Activated CD8-positive, alpha-beta T cell treated with anti-CD3 and anti-CD28 coated beads, Interleukin-2, amount 10 ng/mL, durations not matched to agents 7 days and 5 days (primary cell): ENCODE data around the gene BAIAP2L2. TPM values are rescaled to one million over a fixed set of nuclear protein-coding genes. Genes with fewer than 3 reads are reported as not detected.

Experiments
- ATAC-seq: fragments of 150-1000 bp; cut with Tn5 transposase; one replicate; pipeline ENCODE4 v1.10.0; 2021; ENCODE audit warnings: moderate library complexity
- CTCF ChIA-PET: fragments of 350-600 bp; sonication (Branson Sonifier 250); formaldehyde crosslinking; loops from one replicate; lab custom pipeline; 2021; ENCODE audit warnings: antibody characterized with exemption; lab: Charles Lee
- POLR2A ChIA-PET: fragments of 350-600 bp; sonication (Branson Sonifier 250); formaldehyde crosslinking; loops from one replicate; lab custom pipeline; 2021; ENCODE audit warnings: antibody characterized with exemption; lab: Charles Lee
- DNase-seq: peaks from one replicate; pipeline ENCODE4 v3.0.0-alpha.2; 2020
- H3K27ac Mint-ChIP-seq: one replicate; pipeline ENCODE4 v1.8.0; 2021; ENCODE audit warnings: mild to moderate bottlenecking, mixed read lengths
- H3K27me3 Mint-ChIP-seq: one replicate; pipeline ENCODE4 v1.8.0; 2021; ENCODE audit warnings: low read depth, mixed read lengths
- H3K36me3 Mint-ChIP-seq: one replicate; pipeline ENCODE4 v1.8.0; 2021; ENCODE audit warnings: low read depth, mixed read lengths
- H3K4me1 Mint-ChIP-seq: one replicate; pipeline ENCODE4 v1.8.0; 2021; ENCODE audit warnings: low read depth, mixed read lengths
- H3K4me3 Mint-ChIP-seq: one replicate; pipeline ENCODE4 v1.8.0; 2021; ENCODE audit warnings: mild to moderate bottlenecking, mixed read lengths
- H3K9me3 Mint-ChIP-seq: one replicate; pipeline ENCODE4 v1.8.0; 2022; ENCODE audit warnings: mixed read lengths; ENCODE audit not compliant: insufficient read depth
- total RNA-seq, 2 experiments: library from RNA; stranded (reverse); gene quantifications; one replicate each; pipeline ENCODE4 v1.2.3, GENCODE V29; 2021

Gene BAIAP2L2
- total RNA-seq, 2 experiments from 2014 or later, result 0.47 to 0.58 TPM

DNA sequence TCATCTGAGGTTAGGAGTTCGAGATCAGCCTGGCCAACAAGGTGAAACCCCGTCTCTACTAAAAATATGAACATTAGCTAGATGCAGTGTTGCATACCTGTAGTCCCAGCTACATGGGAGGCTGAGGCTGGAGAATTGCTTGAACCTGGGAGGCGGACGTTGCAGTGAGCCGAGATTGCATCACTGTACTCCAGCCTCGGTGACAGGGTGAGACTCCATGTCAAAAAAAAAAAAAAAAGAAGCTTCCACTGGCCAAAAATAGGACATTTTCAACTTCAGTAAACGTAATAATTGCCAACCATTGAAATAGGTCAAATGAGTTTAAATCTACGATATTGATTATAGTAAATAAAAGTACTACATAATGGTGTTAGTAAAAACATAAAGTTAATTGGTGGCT, 6.8 kb downstream of the BAIAP2L2 start:
- H3K27me3 Mint-ChIP-seq, result no peaks in the 10 kb centered on the region
- no peak overlapping the region for H3K4me3 Mint-ChIP-seq
- H3K9me3 Mint-ChIP-seq, result no peaks in the 10 kb centered on the region
- DNase-seq (no peak), ATAC-seq (no peak)
- ChIA-PET CTCF (interaction anchor here (1.4 kb wide), 1 partner anchor 46 kb away, joined by 3 read pairs; no protein-coding TSS in a partner anchor), POLR2A (no interaction called here)
- H3K36me3 Mint-ChIP-seq, result no peaks in the 10 kb centered on the region
- H3K4me1 Mint-ChIP-seq, result peaks cover 15% of the 10 kb centered on the region
- H3K27ac Mint-ChIP-seq, result no peak overlapping the region

DNA sequence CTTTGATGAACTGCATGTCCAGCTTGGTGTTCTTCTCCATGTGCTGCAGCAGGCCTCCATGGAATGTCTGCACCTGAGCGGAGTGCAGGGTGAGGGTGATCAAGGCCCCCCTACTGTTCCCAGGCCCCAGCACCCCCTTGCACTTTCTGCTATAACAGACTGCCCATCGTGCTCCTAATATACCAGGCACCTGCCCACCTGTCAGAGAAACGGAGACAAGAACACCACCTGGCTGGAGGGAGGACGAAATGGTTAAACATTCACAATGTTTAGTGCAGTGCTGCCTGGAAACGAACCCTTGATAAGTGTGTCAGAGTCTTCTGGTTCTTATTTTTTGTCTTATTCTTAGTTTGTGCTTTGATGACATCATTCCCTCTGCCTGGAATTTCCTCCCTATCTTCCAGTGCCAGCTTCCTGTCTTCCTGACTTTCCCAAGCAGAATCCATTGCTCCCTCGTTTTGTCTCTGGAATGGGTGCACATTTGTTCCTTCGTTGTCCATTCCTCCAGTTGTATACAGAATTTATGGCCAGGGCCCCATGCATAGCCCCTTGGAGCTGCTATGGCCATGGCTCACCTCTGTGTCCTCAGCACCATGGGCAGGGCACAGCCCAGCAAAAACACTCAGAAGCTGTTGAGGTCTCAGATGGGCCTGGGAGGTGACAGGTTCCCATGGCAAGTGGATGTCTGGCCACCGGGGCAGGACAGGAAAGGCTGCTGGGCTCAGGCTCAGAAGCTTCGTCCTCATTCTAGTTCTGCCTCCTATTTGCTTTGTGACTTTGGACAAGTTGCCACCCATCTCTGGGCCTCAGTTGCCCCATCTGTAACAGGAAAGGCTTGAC, 11.9 kb downstream of the BAIAP2L2 start:
- Mint-ChIP-seq H3K27me3 (no peaks in the 10 kb centered on the region), H3K9me3 (no peaks in the 10 kb centered on the region), H3K4me3 (no peak overlapping the region), H3K36me3 (no peaks in the 10 kb centered on the region), H3K27ac (no peak overlapping the region), H3K4me1 (no peaks in the 10 kb centered on the region)
- no peak for ATAC-seq
- DNase-seq, result no peak
- ChIA-PET CTCF (interaction anchor here (0.9 kb wide), 1 partner anchor 46 kb away, joined by 6 read pairs; no protein-coding TSS in a partner anchor), POLR2A (no interaction called here)

DNA sequence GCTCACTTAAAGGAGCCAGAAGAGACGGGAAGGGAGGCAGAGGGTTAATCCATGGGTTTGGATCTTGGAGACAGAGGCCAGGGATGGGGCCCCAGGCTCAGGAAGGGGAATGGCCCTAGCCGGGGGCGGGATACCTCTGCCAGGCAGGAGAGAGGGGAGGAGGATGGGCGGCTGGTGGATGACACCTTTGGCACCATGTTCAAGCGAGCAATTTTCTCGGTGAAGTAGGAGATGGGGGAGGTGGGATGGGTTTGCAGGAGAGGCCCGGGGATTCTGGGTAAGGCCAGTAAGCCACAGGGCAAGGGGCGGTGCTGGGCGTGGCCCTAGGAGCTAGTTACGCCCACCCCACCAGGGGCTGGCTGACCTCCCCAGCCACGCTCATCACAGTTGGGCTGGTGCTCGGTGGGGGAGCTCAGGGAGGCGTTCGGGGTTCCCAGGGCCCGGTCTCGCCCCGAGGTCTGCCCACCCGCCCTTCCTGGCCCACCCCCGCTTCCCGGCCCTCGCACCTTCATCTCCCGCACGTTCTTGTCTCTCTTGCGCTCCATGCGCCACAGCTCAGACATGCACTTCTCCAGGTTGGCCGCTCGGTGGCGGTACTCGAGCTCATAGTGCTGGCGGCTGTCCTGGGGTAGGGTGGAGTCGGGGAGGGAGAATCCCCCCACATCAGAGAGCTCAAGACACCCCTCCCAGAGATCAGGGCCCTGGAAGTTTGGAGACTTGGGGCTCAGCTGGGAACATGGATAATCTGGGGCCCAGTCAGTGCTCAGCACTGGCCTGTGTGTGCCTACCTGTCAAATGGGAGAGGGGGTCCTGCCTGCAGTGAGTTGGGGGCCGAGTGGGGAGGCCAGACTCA, 12.7 kb downstream of the BAIAP2L2 start:
- Mint-ChIP-seq H3K4me3 (no peak overlapping the region), H3K4me1 (no peaks in the 10 kb centered on the region), H3K27me3 (no peaks in the 10 kb centered on the region), H3K9me3 (no peaks in the 10 kb centered on the region), H3K27ac (no peak overlapping the region), H3K36me3 (no peaks in the 10 kb centered on the region)
- ChIA-PET POLR2A (no interaction called here), CTCF (interaction anchor here (0.9 kb wide), 1 partner anchor 46 kb away, joined by 6 read pairs; no protein-coding TSS in a partner anchor)
- DNase-seq, result no peak
- no peak for ATAC-seq

GRCh38 chr22:38097058-38097457, 13.4 kb downstream of the BAIAP2L2 start:
- H3K27ac Mint-ChIP-seq, result no peak overlapping the region
- no peaks in the 10 kb centered on the region for H3K27me3 Mint-ChIP-seq
- H3K9me3 Mint-ChIP-seq, result no peaks in the 10 kb centered on the region
- H3K36me3 Mint-ChIP-seq, result no peaks in the 10 kb centered on the region
- POLR2A ChIA-PET, result no interaction called here
- DNase-seq (no peak), ATAC-seq (no peak)
- no peak overlapping the region for H3K4me3 Mint-ChIP-seq
- no peaks in the 10 kb centered on the region for H3K4me1 Mint-ChIP-seq
- CTCF ChIA-PET, result no interaction called here

GRCh38 chr22:38089474-38089851, 21.0 kb downstream of the BAIAP2L2 start:
- H3K27ac Mint-ChIP-seq, result no peak overlapping the region
- ChIA-PET CTCF (interaction anchor here (1.5 kb wide), 1 partner anchor 37 kb away, joined by 4 read pairs; no protein-coding TSS in a partner anchor), POLR2A (no interaction called here)
- no peaks in the 10 kb centered on the region for H3K9me3 Mint-ChIP-seq
- H3K36me3 Mint-ChIP-seq, result no peaks in the 10 kb centered on the region
- H3K4me3 Mint-ChIP-seq, result no peak overlapping the region
- no peak for ATAC-seq
- H3K4me1 Mint-ChIP-seq, result no peaks in the 10 kb centered on the region
- no peak for DNase-seq
- peaks cover 7% of the 10 kb centered on the region for H3K27me3 Mint-ChIP-seq

DNA sequence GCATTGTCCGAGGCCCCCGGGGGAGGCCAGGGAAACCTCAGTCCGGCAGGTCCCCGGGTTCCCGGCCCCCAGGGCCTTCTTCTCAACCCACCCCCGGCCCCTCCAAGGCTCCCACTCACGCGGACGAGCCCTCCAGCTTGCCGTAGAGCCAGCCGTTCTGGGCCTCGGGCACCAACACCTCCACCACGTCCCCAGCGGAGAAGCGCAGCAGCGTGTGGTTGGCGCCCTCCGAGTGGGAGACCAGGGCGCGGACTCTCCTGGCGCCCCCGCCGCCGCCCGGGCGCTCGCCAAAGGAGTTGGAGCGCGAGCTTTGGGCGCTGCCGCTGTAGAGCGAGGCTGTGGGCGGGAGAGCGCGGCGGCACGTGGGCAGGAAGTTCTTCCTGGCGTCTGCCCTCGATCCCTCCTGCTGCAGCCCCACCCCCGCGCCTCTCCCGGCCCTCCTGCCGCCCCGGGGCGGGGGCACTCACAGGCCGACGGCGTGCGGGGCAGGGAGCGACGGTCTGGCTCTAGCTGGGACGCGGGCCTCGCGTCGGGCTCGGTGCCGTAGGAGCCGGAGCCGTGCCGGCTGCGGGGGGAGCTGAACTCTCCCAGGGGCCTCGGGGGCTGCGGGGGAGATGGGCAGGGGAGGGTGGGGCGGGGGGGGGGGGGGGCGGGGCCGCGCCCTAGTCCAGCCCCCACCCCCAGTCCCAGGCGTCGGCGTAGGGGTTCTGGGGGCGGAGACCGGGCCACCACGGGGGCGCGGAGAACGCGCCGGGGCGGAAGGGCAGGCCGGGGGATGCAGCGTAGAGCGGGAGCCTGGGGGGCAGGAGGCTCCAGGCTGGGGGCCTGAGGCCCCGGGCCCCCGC, 21.6 kb downstream of the BAIAP2L2 start:
- DNase-seq (no peak), ATAC-seq (no peak)
- Mint-ChIP-seq H3K36me3 (no peaks in the 10 kb centered on the region), H3K4me1 (no peaks in the 10 kb centered on the region), H3K27me3 (peaks cover 7% of the 10 kb centered on the region), H3K9me3 (no peaks in the 10 kb centered on the region), H3K4me3 (no peak overlapping the region), H3K27ac (no peak overlapping the region)
- ChIA-PET POLR2A (no interaction called here), CTCF (interaction anchor here (1.5 kb wide), 1 partner anchor 37 kb away, joined by 4 read pairs; no protein-coding TSS in a partner anchor)

DNA sequence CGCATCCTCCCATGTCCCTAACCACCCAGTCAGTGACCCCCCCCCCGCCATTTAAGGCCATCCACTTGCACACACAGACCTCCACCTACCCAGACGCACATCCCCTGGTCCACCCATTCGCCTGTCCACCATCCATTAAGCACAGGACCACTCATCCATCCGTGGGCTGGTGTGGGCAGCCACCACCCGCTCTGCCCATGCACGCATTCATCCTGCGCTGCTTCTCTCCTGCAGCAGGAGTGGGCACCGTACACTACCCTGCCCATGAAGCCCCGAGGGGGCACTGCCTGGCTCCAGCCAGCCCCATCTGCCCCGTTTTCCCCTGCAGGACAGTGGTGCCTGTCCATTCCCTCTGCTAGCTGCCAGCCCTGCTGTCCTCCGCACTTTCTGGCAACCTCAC, 22.6 kb downstream of the BAIAP2L2 start:
- Mint-ChIP-seq H3K4me3 (no peak overlapping the region), H3K27ac (no peak overlapping the region), H3K9me3 (no peaks in the 10 kb centered on the region), H3K4me1 (no peaks in the 10 kb centered on the region), H3K36me3 (no peaks in the 10 kb centered on the region), H3K27me3 (peaks cover 7% of the 10 kb centered on the region)
- no peak for ATAC-seq
- POLR2A ChIA-PET, result no interaction called here
- DNase-seq, result no peak
- CTCF ChIA-PET, result no interaction called here

GRCh38 chr22:38086942-38087341, 23.5 kb downstream of the BAIAP2L2 start:
- Mint-ChIP-seq H3K9me3 (no peaks in the 10 kb centered on the region), H3K27ac (no peak overlapping the region), H3K4me3 (no peak overlapping the region), H3K27me3 (peaks cover 8% of the 10 kb centered on the region), H3K36me3 (no peaks in the 10 kb centered on the region), H3K4me1 (no peaks in the 10 kb centered on the region)
- ChIA-PET POLR2A (no interaction called here), CTCF (interaction anchor here (0.6 kb wide), 1 partner anchor 15 kb away, joined by 3 read pairs; no protein-coding TSS in a partner anchor)
- DNase-seq, result no peak
- ATAC-seq, result no peak

GRCh38 chr22:38086001-38086845, 24.3 kb downstream of the BAIAP2L2 start:
- Mint-ChIP-seq H3K27me3 (peaks cover 12% of the 10 kb centered on the region), H3K9me3 (no peaks in the 10 kb centered on the region), H3K27ac (no peak overlapping the region), H3K4me1 (no peaks in the 10 kb centered on the region), H3K4me3 (no peak overlapping the region), H3K36me3 (no peaks in the 10 kb centered on the region)
- ATAC-seq (no peak), DNase-seq (no peak)
- CTCF ChIA-PET, result interaction anchor here (0.6 kb wide), 1 partner anchor 16 kb away, joined by 3 read pairs; no protein-coding TSS in a partner anchor
- POLR2A ChIA-PET, result no interaction called here

- no peak for DNase-seq
- no peaks in the 10 kb centered on the region for H3K4me1 Mint-ChIP-seq
- no peak overlapping the region for H3K27ac Mint-ChIP-seq
- H3K9me3 Mint-ChIP-seq, result no peaks in the 10 kb centered on the region
- POLR2A ChIA-PET, result no interaction called here
- no peak for ATAC-seq
- no peaks in the 10 kb centered on the region for H3K36me3 Mint-ChIP-seq
- H3K27me3 Mint-ChIP-seq, result peaks cover 17% of the 10 kb centered on the region
- no peak overlapping the region for H3K4me3 Mint-ChIP-seq
- CTCF ChIA-PET, result no interaction called here
Measured at GRCh38 chr22:38085501-38085900, 25.0 kb downstream of the BAIAP2L2 start.
